Liver (tissue), 9 donors: Measurements from ENCODE around the gene SEPTIN10. TPM values are rescaled to one million over a fixed set of nuclear protein-coding genes. Genes with fewer than 3 reads are reported as not detected.

ENCODE experiments used
- DNase-seq: peaks from one replicate; pipeline ENCODE4 v3.0.0-alpha.2; 2017; ENCODE audit warnings: low spot score
- H3K27ac ChIP-seq, 2 donors: one replicate each; pipeline ENCODE4 v1.7.0; 2013; ENCODE audit warnings: inconsistent platforms in 2 of 2, low read length in 2 of 2, control low read depth in 1 of 2, low read depth in 1 of 2, mild to moderate bottlenecking in 1 of 2
- H3K27me3 ChIP-seq, 4 donors: one replicate each; pipeline versions ENCODE4 v1.6.1 to v1.7.0; 2013; ENCODE audit warnings: low read length in 3 of 4, inconsistent platforms in 1 of 4, mild to moderate bottlenecking in 1 of 4, moderate library complexity in 1 of 4; ENCODE audit not compliant: control insufficient read depth in 4 of 4, insufficient read depth in 4 of 4
- H3K36me3 ChIP-seq, 4 donors: one replicate each; pipeline versions ENCODE4 v1.6.1 to v1.7.0; 2013; ENCODE audit warnings: low read length in 3 of 4, mild to moderate bottlenecking in 3 of 4, low read depth in 1 of 4, moderate library complexity in 1 of 4; ENCODE audit not compliant: control insufficient read depth in 4 of 4, insufficient read depth in 3 of 4
- H3K4me1 ChIP-seq, 4 donors: one replicate each; pipeline versions ENCODE4 v1.6.1 to v1.7.0; 2013; ENCODE audit warnings: low read length in 3 of 4, mild to moderate bottlenecking in 3 of 4, moderate library complexity in 1 of 4; ENCODE audit not compliant: control insufficient read depth in 4 of 4, insufficient read depth in 4 of 4
- H3K4me3 ChIP-seq, 3 donors: one replicate each; pipeline versions ENCODE4 v1.6.1 to v1.7.0; 2013; ENCODE audit warnings: low read length in 3 of 3, control low read depth in 1 of 3, low read depth in 1 of 3, mild to moderate bottlenecking in 1 of 3
- H3K9ac ChIP-seq, 2 donors: one replicate each; pipeline ENCODE4 v1.7.0; 2013; ENCODE audit warnings: low read length in 2 of 2, mild to moderate bottlenecking in 2 of 2, moderate library complexity in 2 of 2, control low read depth in 1 of 2, low read depth in 1 of 2
- H3K9me3 ChIP-seq, 4 donors: one replicate each; pipeline versions ENCODE4 v1.6.1 to v1.7.0; 2013; ENCODE audit warnings: low read length in 3 of 4; ENCODE audit not compliant: control insufficient read depth in 4 of 4
- EGR1 ChIP-seq, 2 donors: IDR thresholded peaks; 2 replicates each; pipeline ENCODE4 v1.6.1; 2016 to 2018; ENCODE audit warnings: antibody characterized with exemption in 2 of 2, low read depth in 2 of 2
- FOXA2 ChIP-seq: IDR thresholded peaks from 2 replicates; pipeline ENCODE4 v1.6.1; 2016; ENCODE audit warnings: antibody characterized with exemption
- GABPA ChIP-seq, 2 donors: IDR thresholded peaks in 1 of 2; conservative IDR thresholded peaks in 1 of 2; 2 replicates each; pipeline ENCODE4 v1.6.1; 2016; ENCODE audit warnings: antibody characterized with exemption in 2 of 2, mild to moderate bottlenecking in 1 of 2, moderate library complexity in 1 of 2
- HNF4A ChIP-seq, 2 donors: conservative IDR thresholded peaks; 2 replicates each; pipeline ENCODE4 v1.6.1; 2016; ENCODE audit warnings: antibody characterized with exemption in 2 of 2, mild to moderate bottlenecking in 2 of 2
- JUND ChIP-seq, 2 donors: IDR thresholded peaks; 2 replicates each; pipeline ENCODE4 v1.6.1; 2016; ENCODE audit warnings: antibody characterized with exemption in 2 of 2
- NR2F2 ChIP-seq: IDR thresholded peaks from 2 replicates; pipeline ENCODE4 v1.6.1; 2016; ENCODE audit warnings: antibody characterized with exemption
- REST ChIP-seq: IDR thresholded peaks from 2 replicates; pipeline ENCODE4 v1.6.1; 2016; ENCODE audit warnings: antibody characterized with exemption, mild to moderate bottlenecking
- RXRA ChIP-seq, 2 donors: IDR thresholded peaks; 2 replicates each; pipeline ENCODE4 v1.6.1; 2017 to 2018; ENCODE audit warnings: antibody characterized with exemption in 2 of 2, mild to moderate bottlenecking in 1 of 2
- SP1 ChIP-seq: IDR thresholded peaks from 2 replicates; pipeline ENCODE4 v1.6.1; 2018; ENCODE audit warnings: antibody characterized with exemption, mild to moderate bottlenecking
- TAF1 ChIP-seq: conservative IDR thresholded peaks from 2 replicates; pipeline ENCODE4 v1.6.1; 2016; ENCODE audit warnings: antibody characterized with exemption, mild to moderate bottlenecking
- YY1 ChIP-seq: IDR thresholded peaks from 2 replicates; pipeline ENCODE4 v1.6.1; 2016; ENCODE audit warnings: antibody characterized with exemption, mild to moderate bottlenecking
- WGBS: extraction: QIAGEN DNeasy Blood & Tissue Kit; methylation state at CpG from one replicate; pipeline ENCODE4 v1.1.7; 2013; 5-methylcytosine and 5-hydroxymethylcytosine counted together
- polyA plus RNA-seq, 2 donors: library from polyadenylated mRNA; stranded (reverse) in 1 of 2; unstranded in 1 of 2; fragments of 200-250 nt in 1 of 2; fragments of >200 nt in 1 of 2; fragmentation: Nextera tagmentation in 1 of 2; extraction: Ambion mirVana in 1 of 2; gene quantifications; one replicate each; pipeline versions ENCODE4 v1.2.1 to v1.2.3, GENCODE V29; 2013 to 2015
- total RNA-seq, 2 donors: library from RNA; depleted of rRNA; stranded (reverse); fragments of >200 nt; gene quantifications; one replicate each; pipeline ENCODE4 v1.2.3, GENCODE V29; 2014
- TF ChIP-seq, protein P1 (sequence below): IDR thresholded peaks from 2 replicates; pipeline ENCODE4 v1.6.1; 2016; ENCODE audit warnings: antibody characterized with exemption
- TF ChIP-seq, protein P2 (sequence below): IDR thresholded peaks from 2 replicates; pipeline ENCODE4 v1.6.1; 2016; ENCODE audit warnings: antibody characterized with exemption
- donor health status: healthy.
- donor health status: healthy.
- donor health status: healthy.
- donor health status: healthy.
- donor health status: healthy.

SEPTIN10 gene
- total and polyA plus RNA-seq, 4 donors: 19.6 to 35.9 (median 20.1) TPM

DNA sequence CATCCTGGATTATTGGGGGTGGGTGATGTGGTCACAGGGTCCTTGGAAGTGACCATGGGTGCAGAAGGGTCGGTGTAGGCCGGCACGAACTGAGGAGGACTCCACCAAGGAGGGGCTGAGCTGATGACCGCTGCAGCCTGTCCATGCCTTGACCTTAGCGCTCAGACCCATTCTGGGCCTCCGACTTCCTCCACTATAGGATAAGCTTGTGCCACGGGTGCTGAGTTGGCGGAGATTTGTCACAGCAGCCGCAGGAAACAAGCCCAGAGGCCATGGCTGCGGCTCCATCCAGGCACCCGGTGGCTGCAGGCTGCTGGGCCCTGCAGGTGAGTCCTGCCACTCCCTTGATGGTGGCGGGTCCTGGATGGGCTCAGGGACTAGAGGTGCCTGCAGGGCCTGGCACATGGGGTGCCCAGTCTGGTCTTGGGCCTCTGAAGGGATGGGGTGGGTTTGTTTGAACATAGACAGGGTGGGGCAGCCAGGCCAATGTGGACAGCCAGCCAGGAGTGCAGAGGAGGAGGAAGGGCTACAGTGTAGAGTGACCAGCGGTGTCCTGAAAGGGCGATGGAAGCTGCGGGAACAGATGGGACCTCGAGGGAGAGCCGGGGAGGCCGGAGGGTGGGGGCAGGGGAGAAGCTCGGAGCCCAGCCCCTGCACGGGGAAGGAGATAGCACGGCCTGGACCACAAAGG lies 84.8 kb downstream of the SEPTIN10 start:
- Histone ChIP-seq H3K9me3 (no peaks in the 10 kb centered on the region), H3K4me3 (no peak overlapping the region), H3K4me1 (no peaks in the 10 kb centered on the region), H3K9ac (no peak overlapping the region), H3K27me3 (no peaks in the 10 kb centered on the region), H3K27ac (no peak overlapping the region), H3K36me3 (no peaks in the 10 kb centered on the region)
- TF ChIP-seq SP1: no peak
- TF ChIP-seq, protein P1, sequence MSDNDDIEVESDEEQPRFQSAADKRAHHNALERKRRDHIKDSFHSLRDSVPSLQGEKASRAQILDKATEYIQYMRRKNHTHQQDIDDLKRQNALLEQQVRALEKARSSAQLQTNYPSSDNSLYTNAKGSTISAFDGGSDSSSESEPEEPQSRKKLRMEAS: no peak
- no peak for TF ChIP-seq TAF1
- TF ChIP-seq JUND (IDR thresholded peaks at IDR 0.05): no peak
- no peak for TF ChIP-seq NR2F2
- TF ChIP-seq FOXA2: no peak
- TF ChIP-seq YY1: no peak
- TF ChIP-seq, protein P2, sequence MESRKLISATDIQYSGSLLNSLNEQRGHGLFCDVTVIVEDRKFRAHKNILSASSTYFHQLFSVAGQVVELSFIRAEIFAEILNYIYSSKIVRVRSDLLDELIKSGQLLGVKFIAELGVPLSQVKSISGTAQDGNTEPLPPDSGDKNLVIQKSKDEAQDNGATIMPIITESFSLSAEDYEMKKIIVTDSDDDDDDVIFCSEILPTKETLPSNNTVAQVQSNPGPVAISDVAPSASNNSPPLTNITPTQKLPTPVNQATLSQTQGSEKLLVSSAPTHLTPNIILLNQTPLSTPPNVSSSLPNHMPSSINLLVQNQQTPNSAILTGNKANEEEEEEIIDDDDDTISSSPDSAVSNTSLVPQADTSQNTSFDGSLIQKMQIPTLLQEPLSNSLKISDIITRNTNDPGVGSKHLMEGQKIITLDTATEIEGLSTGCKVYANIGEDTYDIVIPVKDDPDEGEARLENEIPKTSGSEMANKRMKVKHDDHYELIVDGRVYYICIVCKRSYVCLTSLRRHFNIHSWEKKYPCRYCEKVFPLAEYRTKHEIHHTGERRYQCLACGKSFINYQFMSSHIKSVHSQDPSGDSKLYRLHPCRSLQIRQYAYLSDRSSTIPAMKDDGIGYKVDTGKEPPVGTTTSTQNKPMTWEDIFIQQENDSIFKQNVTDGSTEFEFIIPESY: no peak
- WGBS: 87% methylated on average over 21 of the region's 21 CpGs
- no peak for DNase-seq

GRCh38 chr2:109527846-109528705 lies 85.7 kb downstream of the SEPTIN10 start:
- H3K36me3 ChIP-seq: no peaks in the 10 kb centered on the region
- DNase-seq: no peak
- H3K9me3 ChIP-seq: no peaks in the 10 kb centered on the region
- TF ChIP-seq GABPA (IDR thresholded peaks at IDR 0.05 in 1 of 2, conservative IDR thresholded peaks at IDR 0.05 in 1 of 2) (no peak), TAF1 (no peak), SP1 (no peak)
- WGBS: 93% methylated on average over 16 of the region's 16 CpGs
- no peaks in the 10 kb centered on the region for H3K4me1 ChIP-seq
- no peak overlapping the region for H3K4me3 ChIP-seq
- H3K27me3 ChIP-seq: no peaks in the 10 kb centered on the region
- no peak overlapping the region for H3K27ac ChIP-seq
- no peak overlapping the region for H3K9ac ChIP-seq

GRCh38 chr2:109527079-109527478 lies 86.7 kb downstream of the SEPTIN10 start:
- Histone ChIP-seq H3K4me3 (no peak overlapping the region), H3K9ac (no peak overlapping the region), H3K27ac (no peak overlapping the region), H3K27me3 (no peaks in the 10 kb centered on the region), H3K36me3 (no peaks in the 10 kb centered on the region), H3K4me1 (no peaks in the 10 kb centered on the region), H3K9me3 (no peaks in the 10 kb centered on the region)
- DNase-seq: no peak
- 92% methylated on average over 6 of the region's 6 CpGs for WGBS
- TF ChIP-seq HNF4A (conservative IDR thresholded peaks at IDR 0.05): no peak
- TF ChIP-seq, protein P1: no peak
- TF ChIP-seq FOXA2: no peak
- TF ChIP-seq GABPA (IDR thresholded peaks at IDR 0.05 in 1 of 2, conservative IDR thresholded peaks at IDR 0.05 in 1 of 2): no peak
- no peak for TF ChIP-seq TAF1
- TF ChIP-seq JUND (IDR thresholded peaks at IDR 0.05): no peak
- no peak for TF ChIP-seq NR2F2
- TF ChIP-seq EGR1 (IDR thresholded peaks at IDR 0.05; ENCODE audit: low read depth in 2 of 2): no peak
- TF ChIP-seq REST: no peak
- no peak for TF ChIP-seq RXRA (IDR thresholded peaks at IDR 0.05)
